Trophoblast cell (in vitro differentiated cells and primary cell): ENCODE measurements around the gene KIAA2012.

ENCODE experiments used
- DNase-seq, 2 donors: peaks; one replicate each; pipeline ENCODE4 v3.0.0-alpha.2; 2016
- H2AFZ ChIP-seq: 2 replicates; pipeline ENCODE4 v1.6.1; 2013; ENCODE audit warnings: low read length, moderate library complexity, mild to moderate bottlenecking; ENCODE audit not compliant: insufficient read depth, poor library complexity
- H2AK5ac ChIP-seq: 2 replicates; pipeline ENCODE4 v1.6.1; 2013; ENCODE audit warnings: mild to moderate bottlenecking, low read length
- H2BK120ac ChIP-seq: 2 replicates; pipeline ENCODE4 v1.6.1; 2013; ENCODE audit warnings: low read length, mild to moderate bottlenecking, moderate library complexity; ENCODE audit not compliant: insufficient read depth, poor library complexity
- H2BK12ac ChIP-seq: 2 replicates; pipeline ENCODE4 v1.6.1; 2013; ENCODE audit warnings: mild to moderate bottlenecking, low read length, moderate library complexity
- H2BK5ac ChIP-seq: 2 replicates; pipeline ENCODE4 v1.6.1; 2013; ENCODE audit warnings: low read length, low read depth, moderate library complexity, mild to moderate bottlenecking; ENCODE audit not compliant: poor library complexity
- H3K14ac ChIP-seq: 2 replicates; pipeline ENCODE4 v1.6.1; 2013; ENCODE audit warnings: mild to moderate bottlenecking, low read length
- H3K18ac ChIP-seq: 2 replicates; pipeline ENCODE4 v1.6.1; 2013; ENCODE audit warnings: mild to moderate bottlenecking, low read length
- H3K23ac ChIP-seq: 2 replicates; pipeline ENCODE4 v1.6.1; 2013; ENCODE audit warnings: low read length
- H3K27ac ChIP-seq: 2 replicates; pipeline ENCODE4 v1.5.1; 2013; ENCODE audit warnings: low read depth, mild to moderate bottlenecking, inconsistent platforms, low read length, moderate library complexity
- H3K27me3 ChIP-seq: 2 replicates; pipeline ENCODE4 v1.6.1; 2013; ENCODE audit warnings: inconsistent platforms, mild to moderate bottlenecking, low read length, moderate library complexity; ENCODE audit not compliant: insufficient read depth
- H3K36me3 ChIP-seq, 2 experiments: 1 replicate in 1 of 2; 2 replicates in 1 of 2; pipeline ENCODE4 v1.6.1; 2013; ENCODE audit warnings: low read length in 2 of 2, mild to moderate bottlenecking in 2 of 2, moderate library complexity in 1 of 2; ENCODE audit not compliant: insufficient read depth in 2 of 2, control insufficient read depth in 1 of 2
- H3K4ac ChIP-seq: 2 replicates; pipeline ENCODE4 v1.6.1; 2013; ENCODE audit warnings: low read depth, mild to moderate bottlenecking, low read length, moderate library complexity
- H3K4me1 ChIP-seq, 2 experiments: 1 replicate in 1 of 2; 2 replicates in 1 of 2; pipeline ENCODE4 v1.6.1; 2013; ENCODE audit warnings: low read length in 2 of 2, mild to moderate bottlenecking in 2 of 2, moderate library complexity in 1 of 2; ENCODE audit not compliant: insufficient read depth in 2 of 2, control insufficient read depth in 1 of 2
- H3K4me2 ChIP-seq: 2 replicates; pipeline ENCODE4 v1.6.1; 2013; ENCODE audit warnings: inconsistent platforms, mild to moderate bottlenecking, low read length, moderate library complexity
- H3K4me3 ChIP-seq: 2 replicates; pipeline ENCODE4 v1.5.1; 2013; ENCODE audit warnings: mild to moderate bottlenecking, low read depth, low read length, inconsistent platforms
- H3K79me1 ChIP-seq: one replicate; pipeline ENCODE4 v1.6.1; 2013; ENCODE audit warnings: low read length
- H3K79me2 ChIP-seq: 2 replicates; pipeline ENCODE4 v1.6.1; 2013; ENCODE audit warnings: low read length, mild to moderate bottlenecking; ENCODE audit not compliant: control insufficient read depth, insufficient read depth, poor library complexity
- H3K9ac ChIP-seq: 2 replicates; pipeline ENCODE4 v1.6.1; 2013; ENCODE audit warnings: mild to moderate bottlenecking, low read length
- H3K9me3 ChIP-seq: 2 replicates; pipeline ENCODE4 v1.6.1; 2013; ENCODE audit warnings: low read depth, mild to moderate bottlenecking, control low read depth, inconsistent platforms, low read length; ENCODE audit not compliant: insufficient read depth
- H4K12ac ChIP-seq: 2 replicates; pipeline ENCODE4 v1.6.1; 2013; ENCODE audit warnings: low read depth, mild to moderate bottlenecking, low read length, moderate library complexity
- H4K8ac ChIP-seq: 2 replicates; pipeline ENCODE4 v1.6.1; 2013; ENCODE audit warnings: low read depth, mild to moderate bottlenecking, low read length, moderate library complexity
- H4K91ac ChIP-seq: one replicate; pipeline ENCODE4 v1.6.1; 2013; ENCODE audit warnings: low read depth, mild to moderate bottlenecking, low read length, moderate library complexity
- WGBS: extraction: QIAGEN DNeasy Blood & Tissue Kit; methylation state at CpG from one replicate; pipeline ENCODE4 v1.1.7; 2013; ENCODE audit warnings: missing lambda C conversion rate; ENCODE audit not compliant: insufficient read length, insufficient coverage; ENCODE audit errors: extremely low coverage; 5-methylcytosine and 5-hydroxymethylcytosine counted together

Gene KIAA2012

GRCh38 chr2:202056611-202057010, 16.4 kb upstream of the KIAA2012 start:
- Histone ChIP-seq H3K4ac (no peak overlapping the region), H2AFZ (no peak overlapping the region), H3K27ac (no peak overlapping the region), H3K4me2 (no peak overlapping the region), H3K18ac (no peak overlapping the region), H3K27me3 (no peaks in the 10 kb centered on the region), H4K8ac (no peak overlapping the region), H2BK120ac (no peak overlapping the region), H3K4me3 (no peak overlapping the region), H4K12ac (no peak overlapping the region), H3K79me1 (no peaks in the 10 kb centered on the region), H3K23ac (no peak overlapping the region), H3K79me2 (no peaks in the 10 kb centered on the region), H3K4me1 (no peaks in the 10 kb centered on the region), H3K14ac (no peak overlapping the region), H2BK5ac (no peak overlapping the region), H3K9ac (no peak overlapping the region), H2BK12ac (no peak overlapping the region), H3K36me3 (no peaks in the 10 kb centered on the region), H4K91ac (no peak overlapping the region), H2AK5ac (no peak overlapping the region), H3K9me3 (no peaks in the 10 kb centered on the region)
- DNase-seq: peak in 1 of 2 donors; percentile 41
- no CpG with 5 or more reads among the region's 2 CpGs for WGBS

DNA sequence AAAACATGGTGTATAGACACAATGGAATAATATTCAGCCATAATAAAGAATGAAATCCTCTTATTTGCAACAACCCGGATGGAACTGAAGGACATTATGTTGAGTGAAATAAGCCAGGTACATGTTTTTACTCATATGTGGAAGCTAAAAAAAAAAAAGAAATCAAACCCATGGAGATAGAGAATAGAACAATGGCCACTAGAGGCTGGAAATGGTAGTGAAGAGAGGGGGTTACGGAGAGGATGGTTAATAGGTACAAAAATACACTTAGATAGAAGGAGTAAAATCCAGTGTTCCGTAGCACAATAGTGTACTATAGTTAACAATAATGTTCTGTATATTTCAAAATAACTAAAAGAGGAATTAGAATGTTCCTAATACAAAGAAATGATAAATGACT, 12.8 kb upstream of the KIAA2012 start:
- H3K23ac ChIP-seq: no peak overlapping the region
- H4K8ac ChIP-seq: no peak overlapping the region
- H3K36me3 ChIP-seq: no peaks in the 10 kb centered on the region
- H2AFZ ChIP-seq: no peak overlapping the region
- no peak for DNase-seq
- H4K91ac ChIP-seq: no peak overlapping the region
- H3K4me2 ChIP-seq: no peak overlapping the region
- H2AK5ac ChIP-seq: no peak overlapping the region
- no peak overlapping the region for H3K4ac ChIP-seq
- no peaks in the 10 kb centered on the region for H3K4me1 ChIP-seq
- no peak overlapping the region for H3K27ac ChIP-seq
- H3K9ac ChIP-seq: no peak overlapping the region
- WGBS: no CpG with 5 or more reads among the region's 3 CpGs
- H3K4me3 ChIP-seq: no peak overlapping the region
- H2BK5ac ChIP-seq: no peak overlapping the region
- H4K12ac ChIP-seq: no peak overlapping the region
- no peaks in the 10 kb centered on the region for H3K27me3 ChIP-seq
- no peak overlapping the region for H3K14ac ChIP-seq
- no peak overlapping the region for H2BK120ac ChIP-seq
- no peaks in the 10 kb centered on the region for H3K79me1 ChIP-seq
- no peak overlapping the region for H3K18ac ChIP-seq
- no peaks in the 10 kb centered on the region for H3K79me2 ChIP-seq
- no peak overlapping the region for H2BK12ac ChIP-seq
- no peaks in the 10 kb centered on the region for H3K9me3 ChIP-seq

- Histone ChIP-seq H4K91ac (no peak overlapping the region), H2AK5ac (no peak overlapping the region), H3K23ac (no peak overlapping the region), H3K4me1 (no peaks in the 10 kb centered on the region), H3K36me3 (no peaks in the 10 kb centered on the region), H3K27me3 (no peaks in the 10 kb centered on the region), H2AFZ (no peak overlapping the region), H3K4me2 (no peak overlapping the region), H3K27ac (no peak overlapping the region), H2BK5ac (no peak overlapping the region), H4K12ac (no peak overlapping the region), H3K9ac (no peak overlapping the region), H2BK120ac (no peak overlapping the region), H2BK12ac (no peak overlapping the region), H3K9me3 (no peaks in the 10 kb centered on the region), H3K14ac (no peak overlapping the region), H3K4ac (no peak overlapping the region), H4K8ac (no peak overlapping the region), H3K4me3 (no peak overlapping the region), H3K79me2 (no peaks in the 10 kb centered on the region), H3K18ac (no peak overlapping the region), H3K79me1 (no peaks in the 10 kb centered on the region)
- no peak for DNase-seq
- WGBS: no CpG with 5 or more reads among the region's 2 CpGs
These were observed 11.4 kb upstream of the KIAA2012 start for GRCh38 chr2:202061695-202062094.

- H3K27ac ChIP-seq: no peak overlapping the region
- no peak overlapping the region for H3K4me2 ChIP-seq
- no peak overlapping the region for H2BK5ac ChIP-seq
- no peak overlapping the region for H3K9ac ChIP-seq
- no peak overlapping the region for H2BK120ac ChIP-seq
- no peaks in the 10 kb centered on the region for H3K36me3 ChIP-seq
- H2AK5ac ChIP-seq: no peak overlapping the region
- no peaks in the 10 kb centered on the region for H3K4me1 ChIP-seq
- no peak overlapping the region for H4K12ac ChIP-seq
- H3K4me3 ChIP-seq: no peak overlapping the region
- no peak overlapping the region for H4K8ac ChIP-seq
- no peak overlapping the region for H2AFZ ChIP-seq
- H3K4ac ChIP-seq: no peak overlapping the region
- H2BK12ac ChIP-seq: no peak overlapping the region
- no peaks in the 10 kb centered on the region for H3K9me3 ChIP-seq
- H3K27me3 ChIP-seq: no peaks in the 10 kb centered on the region
- H3K18ac ChIP-seq: no peak overlapping the region
- H4K91ac ChIP-seq: no peak overlapping the region
- no peak overlapping the region for H3K14ac ChIP-seq
- no peak overlapping the region for H3K23ac ChIP-seq
- DNase-seq: no peak
- whole genome bisulfite sequencing: no CpG with 5 or more reads among the region's 3 CpGs
- no peaks in the 10 kb centered on the region for H3K79me2 ChIP-seq
- H3K79me1 ChIP-seq: no peaks in the 10 kb centered on the region
These were observed 8.7 kb upstream of the KIAA2012 start for GRCh38 chr2:202064171-202064880.
